NOMO-1 treated with dmso at 0.1 percent for 144 hours (cell line): ENCODE measurements around the gene MBNL1.

ENCODE experiments used
- DNase-seq: peaks from one replicate; lab custom pipeline; 2025; ENCODE audit not compliant: unreplicated experiment; lab: John Stamatoyannopoulos, UW

The MBNL1 gene

DNA sequence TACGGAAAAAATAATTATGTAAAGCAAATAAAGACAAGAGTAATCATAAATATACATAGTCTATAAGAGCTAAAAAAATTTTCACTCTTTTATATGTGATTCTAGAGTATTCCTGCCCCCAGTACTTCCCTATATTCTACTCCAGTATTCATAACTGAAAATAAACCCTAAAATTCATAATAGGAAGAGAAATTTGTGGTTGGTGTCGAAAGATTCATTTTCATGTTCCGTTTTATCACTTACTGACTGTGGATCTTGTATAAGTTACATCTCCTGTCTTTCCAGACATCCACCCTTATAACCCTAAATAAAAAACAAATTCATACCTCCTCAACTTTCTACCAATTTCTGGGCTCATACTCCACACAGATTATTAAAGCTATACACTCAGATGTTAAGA lies 16.0 kb upstream of the MBNL1 start:
- no peak for DNase-seq

DNA sequence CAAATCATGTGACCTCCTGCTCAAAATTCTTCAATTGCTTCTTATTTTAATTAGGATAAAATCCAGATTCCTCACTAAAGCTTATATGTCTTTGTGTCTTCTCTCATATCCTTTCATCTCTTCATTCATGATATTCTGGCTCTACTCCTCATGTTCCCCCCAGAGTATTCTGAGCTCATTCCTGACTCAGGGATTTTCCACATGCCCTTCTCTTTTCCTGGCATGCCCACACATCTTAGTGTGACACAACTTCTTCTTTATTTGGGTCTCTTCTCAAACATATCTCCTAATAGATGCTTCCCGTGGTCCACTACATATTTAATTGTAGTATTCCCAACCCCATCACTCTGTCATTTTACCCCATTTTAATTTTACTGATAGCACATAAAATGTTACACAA lies 15.2 kb upstream of the MBNL1 start:
- DNase-seq: no peak

DNA sequence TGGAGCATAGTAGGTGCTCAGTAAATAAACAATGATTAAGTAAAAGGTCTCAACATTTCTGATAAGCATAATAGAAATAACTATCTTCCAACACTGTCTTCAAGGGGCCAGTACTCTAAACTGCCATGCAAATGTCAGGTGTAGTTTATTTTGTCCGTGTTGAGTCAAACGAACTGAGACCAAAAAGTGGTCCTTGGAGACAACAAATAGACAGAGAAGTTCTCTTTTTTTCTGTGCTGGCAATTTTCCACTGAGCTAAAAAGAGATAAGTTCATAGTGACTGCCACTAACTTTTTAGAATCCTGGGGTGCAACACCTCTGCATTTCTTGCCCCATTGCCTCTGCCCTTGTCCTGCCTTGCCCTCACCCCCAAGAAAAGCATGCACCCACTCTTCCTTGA lies 14.7 kb upstream of the MBNL1 start:
- no peak for DNase-seq

DNA sequence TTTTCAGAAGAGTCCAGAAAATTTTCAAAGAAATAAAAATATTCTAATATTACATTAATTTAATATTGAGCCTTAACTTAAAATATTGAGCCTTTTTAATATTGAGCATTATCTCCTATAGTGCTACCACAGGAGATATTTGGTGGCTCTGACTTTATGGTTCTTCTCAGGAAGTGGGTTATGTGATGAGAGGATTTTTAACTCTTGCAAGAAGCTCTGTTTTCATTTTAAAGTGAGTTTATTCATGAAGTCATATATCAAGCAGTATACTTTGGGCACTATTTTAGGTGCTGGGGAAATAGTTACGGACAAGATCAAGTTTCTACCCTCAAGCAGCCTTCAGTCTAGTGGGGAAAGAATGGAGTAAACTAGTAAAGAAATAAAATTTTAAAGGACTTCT lies 13.4 kb upstream of the MBNL1 start:
- no peak for DNase-seq

DNA sequence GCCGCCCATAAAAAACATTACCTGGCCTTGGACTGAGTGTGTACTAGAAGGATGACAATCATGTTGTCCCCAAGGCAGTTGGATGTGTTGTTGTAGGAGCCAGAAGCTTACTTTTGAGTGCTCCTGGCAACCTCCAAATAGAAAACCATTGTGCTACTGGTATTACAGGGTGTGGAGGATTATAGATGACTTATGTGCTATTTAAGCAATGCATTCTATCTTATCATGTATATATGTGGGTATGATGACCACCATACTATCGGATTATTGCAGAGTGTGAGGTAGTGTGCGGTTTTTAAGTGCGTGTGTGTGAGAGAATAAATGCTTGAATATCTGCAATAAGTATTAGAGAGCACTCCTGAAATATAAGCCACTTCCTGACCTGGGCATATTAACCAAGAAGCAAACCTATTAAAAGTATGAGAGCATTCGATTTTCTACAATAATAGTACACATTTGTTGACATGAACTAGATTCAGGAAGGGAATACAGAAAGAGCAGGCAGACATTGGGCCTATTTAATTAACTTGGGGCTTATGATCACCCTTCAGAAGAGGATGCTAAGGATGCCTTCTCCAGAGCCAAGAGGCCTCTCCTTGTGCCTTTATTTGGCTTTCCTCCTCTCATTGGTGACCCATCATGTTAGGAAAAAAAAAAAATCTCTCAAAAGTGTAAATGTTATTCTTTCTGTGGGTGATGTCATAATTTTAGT lies 11.7 kb upstream of the MBNL1 start:
- no peak for DNase-seq

DNA sequence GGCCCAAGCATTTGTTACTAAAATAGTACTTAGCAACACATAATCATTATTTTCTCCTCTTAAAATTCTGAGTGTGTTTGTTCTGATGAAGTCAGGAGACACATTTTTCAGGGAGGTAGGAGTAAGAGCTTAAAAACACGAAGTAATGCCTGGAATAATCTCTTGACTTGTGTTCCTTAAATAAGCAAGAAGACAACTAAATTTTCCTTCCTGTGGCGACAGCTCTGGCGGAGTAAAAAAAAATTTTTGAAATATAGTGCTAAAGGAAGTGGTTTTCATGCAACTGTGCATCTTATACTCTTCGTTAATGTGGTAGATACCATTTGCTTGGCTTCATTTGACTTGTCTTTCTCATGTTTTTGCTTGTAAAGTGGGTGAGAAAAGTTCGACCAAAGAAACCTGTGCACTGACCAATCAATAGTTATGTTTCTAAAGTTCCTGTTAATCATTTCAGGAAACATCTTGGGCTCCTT lies 11.1 kb upstream of the MBNL1 start:
- DNase-seq: no peak

DNA sequence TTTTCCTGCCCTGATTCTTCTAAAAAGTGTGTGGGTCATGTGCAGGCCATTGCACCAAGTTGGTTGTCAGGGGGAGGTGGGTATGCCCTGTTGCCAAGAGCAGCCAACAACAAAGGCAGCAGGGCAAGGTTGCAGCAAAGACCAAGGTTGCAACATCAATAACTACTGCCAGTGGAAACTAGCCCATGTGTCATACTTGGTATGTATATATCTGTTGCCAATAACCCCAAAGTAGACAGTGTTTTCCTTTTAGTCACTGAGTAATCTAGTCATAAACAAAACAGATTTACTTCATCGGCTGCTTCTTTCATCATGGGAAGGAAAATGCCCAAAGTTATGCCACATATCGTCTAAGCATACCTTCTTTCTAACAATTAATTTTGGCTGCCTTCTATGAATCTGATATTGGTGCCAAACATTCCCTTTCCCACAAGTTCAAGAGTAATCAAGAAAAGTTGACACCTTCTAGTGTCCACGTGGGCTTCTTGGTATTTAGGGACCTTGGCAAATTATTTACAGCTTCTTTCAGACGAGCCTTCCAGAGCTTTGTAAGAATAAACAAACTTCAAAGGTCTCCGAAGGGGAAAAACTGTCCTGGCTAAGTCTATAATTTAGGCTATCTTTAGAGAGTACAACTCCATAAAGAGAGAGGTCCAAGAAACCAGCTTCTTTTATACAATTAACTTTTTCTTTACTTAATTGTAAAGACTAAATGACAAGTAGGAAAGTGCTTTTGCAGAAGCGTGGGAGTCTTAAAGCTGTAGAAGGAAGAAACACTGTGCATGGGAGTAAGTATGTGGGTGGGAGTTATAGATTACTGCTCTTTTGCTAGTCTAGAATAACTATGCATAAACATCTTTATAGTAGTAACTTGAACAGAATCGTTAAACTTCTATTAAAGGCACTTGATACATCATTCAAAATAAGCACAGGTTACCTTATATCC lies 10.0 kb upstream of the MBNL1 start:
- peak; percentile 93 for DNase-seq

DNA sequence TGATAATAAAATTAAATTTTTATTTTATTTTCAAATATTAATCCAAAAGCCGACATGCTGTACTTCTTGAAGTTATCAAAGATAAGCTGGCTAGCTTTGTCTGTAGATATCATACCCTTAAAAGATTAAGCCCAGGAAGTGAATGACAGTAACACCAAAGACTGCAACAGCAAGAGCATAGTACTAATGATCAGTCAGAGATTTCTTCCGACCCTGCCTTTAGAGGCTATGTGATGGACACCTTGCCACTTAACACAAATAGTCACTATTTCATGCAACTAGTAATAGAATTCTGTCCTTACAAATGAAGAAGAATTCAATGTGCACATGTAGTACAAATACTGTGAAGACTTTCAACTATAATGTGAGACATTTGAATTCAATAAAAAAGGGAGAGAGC lies 9.3 kb upstream of the MBNL1 start:
- DNase-seq: no peak

DNA sequence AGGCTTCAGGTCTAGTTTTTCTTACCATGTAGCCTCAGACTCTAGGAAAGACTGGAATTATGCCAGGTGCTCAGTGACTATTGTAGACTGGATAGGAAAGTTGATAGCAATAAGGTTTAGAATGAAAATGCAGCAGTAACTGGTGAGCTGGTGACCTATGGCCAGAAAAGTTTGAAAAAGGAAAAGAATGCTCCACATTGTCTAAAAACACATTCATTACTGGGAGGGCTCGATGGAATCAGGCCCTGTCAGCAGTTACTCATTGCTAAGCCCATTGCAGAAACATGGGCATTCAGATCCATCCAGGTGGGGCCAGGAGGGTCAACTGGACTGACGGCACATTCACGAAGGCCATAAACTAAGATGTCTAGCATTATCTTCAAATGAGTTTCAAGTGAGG lies 8.7 kb upstream of the MBNL1 start:
- DNase-seq: no peak

DNA sequence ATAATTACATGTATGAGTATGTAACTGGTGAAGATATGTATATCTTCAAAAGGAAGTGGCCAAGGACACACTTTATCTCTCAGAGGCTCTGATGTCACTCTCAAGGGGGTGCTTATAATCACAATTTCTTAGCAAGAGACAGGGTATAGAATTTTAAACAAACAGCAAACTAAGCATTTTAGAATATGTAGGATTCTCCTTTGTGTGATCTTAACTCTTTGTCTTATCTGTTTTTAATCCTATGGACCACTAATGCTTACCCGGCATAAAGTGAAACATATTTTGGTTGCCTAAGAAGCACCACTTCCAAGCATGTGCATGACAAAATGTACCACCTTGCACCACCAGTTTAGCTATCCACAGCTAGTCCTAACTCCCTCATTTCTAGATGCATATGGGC lies 8.2 kb upstream of the MBNL1 start:
- no peak for DNase-seq

DNA sequence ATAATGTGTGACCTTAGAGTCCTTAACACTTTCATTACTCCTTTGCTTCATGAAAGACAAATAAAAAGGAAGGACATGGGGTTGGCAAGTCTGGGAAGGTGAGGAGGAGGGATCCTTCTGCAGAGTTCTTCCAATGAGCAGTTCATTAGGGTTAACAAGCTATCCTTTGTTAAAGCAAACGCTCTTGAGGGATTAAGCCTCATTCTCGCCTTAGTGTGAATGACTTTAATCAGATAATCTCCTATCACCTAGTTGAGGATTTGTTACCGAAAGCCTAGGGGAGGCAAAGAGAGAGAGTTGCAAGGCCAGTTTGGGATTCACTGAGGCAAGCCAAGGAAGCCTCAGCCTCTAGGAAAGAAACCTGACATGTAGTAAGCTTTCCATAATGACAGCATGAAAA lies 7.4 kb upstream of the MBNL1 start:
- no peak for DNase-seq

DNA sequence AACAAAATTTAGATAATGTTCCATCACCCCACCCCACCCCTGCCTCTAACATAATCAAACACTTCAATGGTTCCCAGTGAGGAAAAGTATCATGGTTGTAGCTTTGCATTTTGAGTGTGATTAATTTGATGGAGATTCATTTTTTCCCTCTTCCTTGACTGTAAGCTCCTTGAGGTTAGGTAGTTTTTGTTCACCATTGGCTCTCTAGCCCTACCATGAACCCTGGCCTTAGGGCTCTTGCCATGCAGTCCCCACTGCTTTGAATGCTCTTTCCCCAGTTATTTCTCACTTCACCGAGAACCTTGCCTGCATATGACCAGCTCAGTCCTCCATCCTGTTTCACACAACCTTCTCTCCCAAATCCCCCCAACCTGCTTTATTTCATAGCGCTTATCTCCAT lies 5.0 kb upstream of the MBNL1 start:
- DNase-seq: no peak

DNA sequence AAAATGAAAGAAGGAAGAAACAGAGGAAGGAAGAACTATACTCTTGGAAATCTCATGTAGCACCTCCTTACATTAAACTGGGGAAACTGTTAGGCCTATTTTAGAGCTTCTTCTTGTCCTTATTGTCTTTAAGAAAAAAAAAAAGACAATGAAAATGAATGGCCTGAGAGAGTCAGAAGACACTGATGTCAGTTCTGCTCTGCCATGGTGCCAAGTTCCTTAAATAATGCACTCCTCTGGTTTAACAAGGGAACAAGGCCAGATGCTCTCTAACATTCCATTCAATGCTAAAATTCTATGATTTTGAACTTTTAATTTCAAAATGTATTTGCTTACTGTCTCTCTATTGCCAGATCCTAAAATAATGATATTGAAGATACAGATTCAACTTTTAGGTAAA lies 4.4 kb upstream of the MBNL1 start:
- no peak for DNase-seq

DNA sequence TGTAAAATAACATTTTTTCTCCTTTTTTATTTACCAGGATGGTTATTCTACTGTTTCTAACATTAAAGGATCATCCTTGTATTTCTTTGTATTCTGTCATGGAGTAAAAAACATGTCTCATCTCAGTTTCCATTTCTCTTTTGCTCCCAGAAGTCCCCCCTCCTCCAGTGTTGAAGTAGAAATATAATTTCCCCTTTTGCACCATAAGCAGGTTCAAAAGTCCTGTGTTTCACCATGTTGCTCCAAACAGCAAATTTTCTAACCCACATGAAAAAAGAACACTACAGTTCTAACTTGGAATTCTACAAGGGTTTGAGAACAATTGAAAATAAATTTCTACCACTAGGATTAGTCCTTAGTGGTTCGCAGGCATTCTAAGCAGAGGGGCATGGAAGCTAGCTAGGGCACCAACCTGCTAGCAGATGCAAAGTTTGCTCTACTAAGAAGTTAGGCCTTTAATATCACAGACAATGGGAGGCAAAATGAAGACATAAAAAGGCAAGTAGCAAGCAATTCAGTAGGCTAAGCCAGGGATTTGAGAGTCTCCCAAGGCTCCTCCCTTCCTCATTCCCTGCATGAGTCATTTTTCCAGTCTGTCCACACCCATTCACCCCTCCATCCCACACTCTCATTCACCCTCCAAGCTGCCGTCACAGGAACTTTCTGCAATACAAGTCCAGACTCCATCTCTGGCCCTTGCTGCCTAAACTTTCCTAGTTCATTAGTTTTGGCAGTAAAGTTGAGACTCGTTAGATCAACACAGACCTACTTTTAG lies 2.3 kb upstream of the MBNL1 start:
- no peak for DNase-seq

DNA sequence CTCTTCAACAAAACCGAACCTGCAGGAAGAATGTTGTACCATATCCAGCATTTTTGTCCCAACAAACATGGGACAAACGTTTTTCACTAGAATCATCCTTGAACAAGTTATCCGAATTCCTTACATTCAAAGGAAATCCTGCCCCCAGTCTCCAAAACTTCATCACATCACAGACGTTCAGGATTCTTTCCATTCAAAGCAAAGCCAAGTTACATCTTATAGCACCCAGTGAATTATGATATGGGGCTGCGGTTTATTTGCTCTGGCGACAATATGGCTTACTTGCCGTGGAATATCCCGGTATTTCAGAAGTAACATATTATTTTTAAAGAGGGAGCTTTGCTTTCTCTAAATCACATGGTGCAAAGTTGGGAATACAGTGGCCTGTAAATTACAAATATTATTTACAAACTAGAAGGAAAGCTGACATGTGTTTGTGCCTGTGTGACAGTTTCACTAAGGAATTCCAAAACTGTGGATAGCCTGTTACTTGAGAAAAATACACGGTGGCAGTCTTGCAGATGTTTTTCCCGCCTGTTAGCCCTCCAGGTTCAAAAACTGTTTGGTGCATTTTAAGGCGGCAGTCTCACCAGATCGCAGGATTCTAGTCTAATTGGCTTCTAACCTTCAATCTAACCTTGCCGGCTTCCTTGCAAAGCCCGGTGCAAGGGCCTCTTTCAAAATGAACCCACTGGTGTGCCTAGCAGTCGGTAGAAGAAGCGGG lies 736 bp upstream of the MBNL1 start:
- DNase-seq: no peak

DNA sequence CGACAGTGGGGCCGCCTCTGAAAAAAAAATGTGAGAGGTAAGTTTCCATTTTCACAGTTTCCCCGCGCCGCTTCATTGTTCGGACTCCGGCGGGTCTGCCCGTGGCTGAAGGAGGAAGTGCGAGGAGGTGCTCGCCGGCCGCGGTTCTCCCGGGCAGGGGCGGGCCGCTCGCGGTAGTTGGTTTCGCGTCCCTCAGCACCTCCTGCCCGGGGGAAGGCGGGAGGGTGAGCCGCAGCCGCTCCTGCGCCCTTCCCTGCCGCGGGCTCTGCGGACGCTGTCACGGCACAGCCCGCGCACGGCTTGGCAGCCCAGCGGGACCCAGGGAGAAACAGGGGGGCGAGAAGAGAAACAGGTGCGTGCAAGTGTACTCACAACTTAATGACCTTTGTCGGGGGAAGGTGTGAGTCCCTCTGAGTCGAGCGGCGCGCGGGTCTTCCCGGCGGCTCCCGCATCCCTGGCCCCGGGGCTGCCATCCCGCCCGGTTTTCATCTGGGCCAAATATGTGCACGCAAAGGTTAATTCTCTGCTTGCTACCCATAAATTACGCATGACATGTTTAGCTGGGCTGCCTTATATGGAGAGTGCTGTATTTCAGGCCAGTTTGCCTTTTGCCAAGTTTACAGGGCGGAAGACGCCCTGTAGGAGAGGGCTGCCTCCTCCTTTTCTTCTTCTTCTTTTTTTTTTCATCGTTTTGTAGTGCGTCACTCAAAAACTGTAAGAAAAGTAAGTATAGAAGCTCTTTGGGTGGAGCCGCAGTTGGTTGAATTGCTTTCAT lies 514 bp downstream of the MBNL1 start:
- peak; percentile 88 for DNase-seq

DNA sequence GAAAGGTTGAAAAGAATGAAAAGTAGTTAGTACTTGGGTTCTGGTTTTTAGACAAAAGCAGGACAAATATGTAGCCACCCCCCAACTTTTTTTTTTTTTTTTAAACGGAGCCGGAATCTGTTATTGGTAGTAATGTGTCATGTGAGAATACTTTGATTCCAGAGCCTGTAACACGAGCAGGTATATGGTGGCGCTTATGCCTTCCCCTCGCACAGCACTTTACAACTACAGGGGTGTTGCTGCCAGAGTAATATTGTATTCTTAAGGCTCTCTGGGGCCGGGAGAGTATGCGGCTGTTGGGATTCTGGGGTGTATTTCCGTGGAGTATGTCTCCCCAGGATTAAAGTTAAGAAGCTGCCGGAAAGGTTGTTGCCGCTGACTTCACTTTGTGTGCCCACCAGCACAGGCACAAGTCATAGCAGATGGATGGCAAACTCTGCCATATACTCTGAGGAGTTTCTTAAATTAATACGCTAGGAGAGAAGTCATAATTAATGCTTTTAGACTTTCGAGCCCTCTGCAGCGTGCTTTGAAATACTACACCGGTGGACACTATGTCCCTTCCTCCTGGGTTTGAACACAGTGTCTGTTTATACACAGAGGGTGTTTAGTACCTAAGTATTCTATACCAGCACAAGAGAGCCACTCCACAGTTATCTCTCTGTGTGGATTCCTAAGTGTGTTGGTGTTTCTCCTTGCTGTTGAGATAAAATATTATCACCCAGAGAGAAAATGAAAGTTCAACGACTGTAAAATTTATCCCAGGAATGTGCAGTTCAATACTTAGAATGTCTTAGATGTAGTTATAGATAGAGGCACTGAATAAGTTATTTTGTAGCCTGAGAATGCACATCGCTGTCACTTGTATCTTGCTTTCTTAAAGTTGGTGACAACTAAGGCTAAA lies 1.4 kb downstream of the MBNL1 start:
- no peak for DNase-seq

DNA sequence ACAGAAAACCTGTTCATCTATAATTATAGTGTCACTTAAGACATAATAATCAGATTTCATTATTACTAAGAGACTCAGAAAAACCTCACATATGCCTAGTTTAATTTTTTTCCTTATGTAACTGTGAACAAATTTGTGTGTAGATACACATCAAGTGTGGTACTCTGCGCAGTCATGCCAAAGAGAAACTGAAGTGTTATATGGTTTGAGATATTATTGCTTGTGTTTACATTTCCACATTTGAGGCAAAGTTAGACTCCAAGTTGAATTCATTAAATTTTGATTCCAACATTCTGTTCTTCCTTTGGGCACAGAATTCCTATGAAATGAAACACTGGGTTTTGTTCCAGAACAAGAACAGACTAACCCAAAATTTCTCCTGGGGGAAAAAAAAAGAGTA lies 2.2 kb downstream of the MBNL1 start:
- DNase-seq: no peak
